Dorsolateral prefrontal cortex (tissue), 118 donors: ENCODE measurements around the gene DISP1. TPM values are rescaled to one million over a fixed set of nuclear protein-coding genes. Genes with fewer than 3 reads are reported as not detected.

ENCODE experiments used
- total RNA-seq, 120 experiments: library from RNA; stranded (reverse); gene quantifications; one replicate each; pipeline versions ENCODE4 v1.2.3 to v1.2.4, GENCODE V29; 2022

The DISP1 gene
- total RNA-seq, 120 experiments from 2014 or later: 2.7 to 12.2 (median 6.9) TPM

Other genes with a start within 250 kb of the DISP1 start
- gene TAF1A, start 225.1 kb upstream of the DISP1 start, total RNA-seq: 10 to 100 TPM in 29 of 120 experiments, 1 to 10 TPM in 91; 5.4 to 15.0 (median 8.7) TPM
- 100 to 1,000 TPM in 19 of 120 experiments, 10 to 100 TPM in 101; 61.1 to 140 (median 85.8) TPM for gene MIA3, start 196.9 kb upstream of the DISP1 start, total RNA-seq
- gene AIDA, start 102.5 kb upstream of the DISP1 start, total RNA-seq: 10 to 100 TPM; 34.1 to 72.7 (median 47.8) TPM
- gene BROX, start 102.5 kb upstream of the DISP1 start, total RNA-seq: 10 to 100 TPM; 31.4 to 71.4 (median 46.5) TPM
- 1 to 10 TPM in 25 of 120 experiments, under 1 TPM in 22, not detected in 73; 0.35 to 3.6 (median 1.0) TPM for gene FAM177B, start 77.8 kb upstream of the DISP1 start, total RNA-seq